Measurements from ENCODE around the gene SCN7A. TPM values are rescaled to one million over a fixed set of nuclear protein-coding genes. Genes with fewer than 3 reads are reported as not detected.

Gene SCN7A
- total RNA-seq, 1 donor from 2014 or later: 0.36 TPM

- Histone ChIP-seq H3K27ac (ENCODE audit: low read depth, low read length) (no peak overlapping the region), H3K36me3 (ENCODE audit: insufficient read depth, low read length) (no peaks in the 10 kb centered on the region), H3K9me3 (ENCODE audit: insufficient read depth, low read depth, low read length) (no peaks in the 10 kb centered on the region), H3K4me2 (ENCODE audit: low read length) (no peak overlapping the region), H3K79me2 (ENCODE audit: insufficient read depth, low read length) (no peaks in the 10 kb centered on the region), H2AFZ (ENCODE audit: low read depth, low read length) (no peak overlapping the region), H3K4me1 (ENCODE audit: insufficient read depth, low read length) (no peaks in the 10 kb centered on the region), H3K27me3 (ENCODE audit: insufficient read depth, low read length) (no peaks in the 10 kb centered on the region), H4K20me1 (ENCODE audit: insufficient read depth, low read length) (no peaks in the 10 kb centered on the region), H3K4me3 (ENCODE audit: insufficient read depth, low read depth, low read length) (no peak overlapping the region), H3K9ac (ENCODE audit: low read length) (no peak overlapping the region)
- Mint-ChIP-seq H3K27ac (ENCODE audit: unreplicated experiment) (no peak overlapping the region), H3K9me3 (ENCODE audit: unreplicated experiment) (no peaks in the 10 kb centered on the region), H3K4me1 (ENCODE audit: low read depth, unreplicated experiment) (no peaks in the 10 kb centered on the region), H3K4me3 (ENCODE audit: unreplicated experiment) (no peak overlapping the region), H3K36me3 (ENCODE audit: low read depth, unreplicated experiment) (no peaks in the 10 kb centered on the region), H3K27me3 (ENCODE audit: low read depth, unreplicated experiment) (no peaks in the 10 kb centered on the region)
- no peak for DNase-seq (ENCODE audit: low read depth)
- TF ChIP-seq, protein P1, sequence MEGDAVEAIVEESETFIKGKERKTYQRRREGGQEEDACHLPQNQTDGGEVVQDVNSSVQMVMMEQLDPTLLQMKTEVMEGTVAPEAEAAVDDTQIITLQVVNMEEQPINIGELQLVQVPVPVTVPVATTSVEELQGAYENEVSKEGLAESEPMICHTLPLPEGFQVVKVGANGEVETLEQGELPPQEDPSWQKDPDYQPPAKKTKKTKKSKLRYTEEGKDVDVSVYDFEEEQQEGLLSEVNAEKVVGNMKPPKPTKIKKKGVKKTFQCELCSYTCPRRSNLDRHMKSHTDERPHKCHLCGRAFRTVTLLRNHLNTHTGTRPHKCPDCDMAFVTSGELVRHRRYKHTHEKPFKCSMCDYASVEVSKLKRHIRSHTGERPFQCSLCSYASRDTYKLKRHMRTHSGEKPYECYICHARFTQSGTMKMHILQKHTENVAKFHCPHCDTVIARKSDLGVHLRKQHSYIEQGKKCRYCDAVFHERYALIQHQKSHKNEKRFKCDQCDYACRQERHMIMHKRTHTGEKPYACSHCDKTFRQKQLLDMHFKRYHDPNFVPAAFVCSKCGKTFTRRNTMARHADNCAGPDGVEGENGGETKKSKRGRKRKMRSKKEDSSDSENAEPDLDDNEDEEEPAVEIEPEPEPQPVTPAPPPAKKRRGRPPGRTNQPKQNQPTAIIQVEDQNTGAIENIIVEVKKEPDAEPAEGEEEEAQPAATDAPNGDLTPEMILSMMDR (IDR thresholded peaks at IDR 0.05; ENCODE audit: insufficient read depth, low read depth, low read length): no peak
- TF ChIP-seq EZH2 (IDR thresholded peaks at IDR 0.05; ENCODE audit: insufficient read depth, low read length): no peak
- FAIRE-seq: no peak
Measured at GRCh38 chr2:166418853-166419615, 75.0 kb downstream of the SCN7A start.

GRCh38 chr2:166417669-166418068 lies 76.4 kb downstream of the SCN7A start:
- no peaks in the 10 kb centered on the region for H3K4me1 ChIP-seq (ENCODE audit: insufficient read depth, low read length)
- H3K9me3 Mint-ChIP-seq (ENCODE audit: unreplicated experiment): no peaks in the 10 kb centered on the region
- H2AFZ ChIP-seq (ENCODE audit: low read depth, low read length): no peak overlapping the region
- H3K27ac Mint-ChIP-seq (ENCODE audit: unreplicated experiment): no peak overlapping the region
- H3K4me3 Mint-ChIP-seq (ENCODE audit: unreplicated experiment): no peak overlapping the region
- no peak overlapping the region for H3K4me2 ChIP-seq (ENCODE audit: low read length)
- no peak overlapping the region for H3K4me3 ChIP-seq (ENCODE audit: insufficient read depth, low read depth, low read length)
- peaks cover 2% of the 10 kb centered on the region for H3K4me1 Mint-ChIP-seq (ENCODE audit: low read depth, unreplicated experiment)
- H3K27ac ChIP-seq (ENCODE audit: low read depth, low read length): no peak overlapping the region
- no peaks in the 10 kb centered on the region for H3K9me3 ChIP-seq (ENCODE audit: insufficient read depth, low read depth, low read length)
- H3K36me3 ChIP-seq (ENCODE audit: insufficient read depth, low read length): no peaks in the 10 kb centered on the region
- H3K36me3 Mint-ChIP-seq (ENCODE audit: low read depth, unreplicated experiment): no peaks in the 10 kb centered on the region
- H3K79me2 ChIP-seq (ENCODE audit: insufficient read depth, low read length): no peaks in the 10 kb centered on the region
- TF ChIP-seq, protein P1 (IDR thresholded peaks at IDR 0.05; ENCODE audit: insufficient read depth, low read depth, low read length): no peak
- TF ChIP-seq EZH2 (IDR thresholded peaks at IDR 0.05; ENCODE audit: insufficient read depth, low read length): no peak
- peak; percentile 52 for FAIRE-seq
- no peaks in the 10 kb centered on the region for H3K27me3 ChIP-seq (ENCODE audit: insufficient read depth, low read length)
- peak; percentile 53 for DNase-seq (ENCODE audit: low read depth)
- H3K27me3 Mint-ChIP-seq (ENCODE audit: low read depth, unreplicated experiment): no peaks in the 10 kb centered on the region
- H3K9ac ChIP-seq (ENCODE audit: low read length): no peak overlapping the region
- H4K20me1 ChIP-seq (ENCODE audit: insufficient read depth, low read length): no peaks in the 10 kb centered on the region

DNA sequence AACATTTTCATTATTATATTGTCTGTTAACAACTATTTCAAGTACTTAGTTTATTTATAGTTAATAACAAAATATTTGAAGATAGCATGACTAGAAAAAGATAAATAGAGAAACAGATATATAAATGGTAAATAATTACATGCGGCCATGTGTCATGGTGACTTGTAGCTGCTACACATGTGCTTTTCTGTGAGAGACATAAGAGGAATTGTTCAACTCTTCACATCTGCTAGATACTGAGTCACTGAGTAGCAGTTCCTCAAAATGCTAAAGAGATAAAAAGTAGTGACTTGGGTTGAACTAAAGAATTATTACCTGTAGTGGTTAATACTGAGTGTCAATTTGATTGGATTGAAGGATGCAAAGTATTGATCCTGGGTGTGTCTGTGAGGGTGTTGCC lies 80.8 kb downstream of the SCN7A start:
- H3K27me3 Mint-ChIP-seq (ENCODE audit: low read depth, unreplicated experiment): no peaks in the 10 kb centered on the region
- H3K27ac Mint-ChIP-seq (ENCODE audit: unreplicated experiment): no peak overlapping the region
- Histone ChIP-seq H3K27me3 (ENCODE audit: insufficient read depth, low read length) (no peaks in the 10 kb centered on the region), H2AFZ (ENCODE audit: low read depth, low read length) (no peak overlapping the region), H3K9ac (ENCODE audit: low read length) (no peak overlapping the region), H3K4me1 (ENCODE audit: insufficient read depth, low read length) (peaks cover 18% of the 10 kb centered on the region), H3K79me2 (ENCODE audit: insufficient read depth, low read length) (no peaks in the 10 kb centered on the region), H3K36me3 (ENCODE audit: insufficient read depth, low read length) (no peaks in the 10 kb centered on the region), H4K20me1 (ENCODE audit: insufficient read depth, low read length) (no peaks in the 10 kb centered on the region), H3K4me3 (ENCODE audit: insufficient read depth, low read depth, low read length) (no peak overlapping the region), H3K4me2 (ENCODE audit: low read length) (no peak overlapping the region), H3K27ac (ENCODE audit: low read depth, low read length) (no peak overlapping the region), H3K9me3 (ENCODE audit: insufficient read depth, low read depth, low read length) (no peaks in the 10 kb centered on the region)
- H3K4me1 Mint-ChIP-seq (ENCODE audit: low read depth, unreplicated experiment): peaks cover 17% of the 10 kb centered on the region
- no peak overlapping the region for H3K4me3 Mint-ChIP-seq (ENCODE audit: unreplicated experiment)
- no peak for FAIRE-seq
- DNase-seq (ENCODE audit: low read depth): peak; percentile 23
- no peaks in the 10 kb centered on the region for H3K36me3 Mint-ChIP-seq (ENCODE audit: low read depth, unreplicated experiment)
- H3K9me3 Mint-ChIP-seq (ENCODE audit: unreplicated experiment): no peaks in the 10 kb centered on the region
- TF ChIP-seq, protein P1 (IDR thresholded peaks at IDR 0.05; ENCODE audit: insufficient read depth, low read depth, low read length): no peak
- no peak for TF ChIP-seq EZH2 (IDR thresholded peaks at IDR 0.05; ENCODE audit: insufficient read depth, low read length)
